Gastroesophageal sphincter (tissue), 4 donors: ENCODE measurements around the gene NR6A1. TPM values are rescaled to one million over a fixed set of nuclear protein-coding genes. Genes with fewer than 3 reads are reported as not detected.

ENCODE experiments used
- ATAC-seq: fragments of 150-250 bp; one replicate; pipeline ENCODE4 v1.9.1; 2016; ENCODE audit warnings: mild to moderate bottlenecking, moderate library complexity
- H3K27ac ChIP-seq, 4 donors: fragments of 200-600 bp; sonication (generic) in 3 of 4; 1 replicate in 3 of 4; 2 replicates in 1 of 4; pipeline ENCODE4 v1.5.1; 2016 to 2019
- H3K27me3 ChIP-seq: fragments of 200-600 bp; sonication (generic); one replicate; pipeline ENCODE4 v1.5.1; 2019
- H3K36me3 ChIP-seq, 2 donors: fragments of 200-600 bp; sonication (generic); one replicate each; pipeline ENCODE4 v1.5.1; 2019; ENCODE audit warnings: control low read depth in 1 of 2
- H3K4me1 ChIP-seq, 3 donors: fragments of 200-600 bp; sonication (generic); 1 replicate in 2 of 3; 2 replicates in 1 of 3; pipeline ENCODE4 v1.5.1; 2016 to 2019; ENCODE audit warnings: control low read depth in 2 of 3
- H3K4me3 ChIP-seq, 2 donors: fragments of 200-600 bp; sonication (generic); one replicate each; pipeline ENCODE4 v1.5.1; 2019; ENCODE audit warnings: mild to moderate bottlenecking in 1 of 2, moderate library complexity in 1 of 2
- H3K9me3 ChIP-seq, 3 donors: fragments of 200-600 bp; sonication (generic); one replicate each; pipeline ENCODE4 v1.5.1; 2017 to 2019; ENCODE audit warnings: control low read depth in 2 of 3
- CTCF ChIP-seq, 4 experiments: fragments of 200-600 bp in 2 of 4; fragments of 450-650 bp in 2 of 4; sonication (generic) in 1 of 4; IDR thresholded peaks; one replicate each; pipeline ENCODE4 v1.5.1; 2017 to 2019; ENCODE audit warnings: antibody characterized with exemption in 4 of 4, mild to moderate bottlenecking in 2 of 4, moderate library complexity in 2 of 4
- EP300 ChIP-seq: sonication (generic); formaldehyde crosslinking; IDR thresholded peaks from one replicate; pipeline ENCODE4 v1.6.1; 2017; ENCODE audit warnings: antibody characterized with exemption, mild to moderate bottlenecking
- POLR2A ChIP-seq, 2 donors: fragments of 450-650 bp; IDR thresholded peaks; one replicate each; pipeline ENCODE4 v1.6.1; 2017; ENCODE audit warnings: antibody characterized with exemption in 2 of 2, mild to moderate bottlenecking in 2 of 2, moderate library complexity in 1 of 2
- POLR2AphosphoS5 ChIP-seq: sonication (generic); formaldehyde crosslinking; IDR thresholded peaks from one replicate; pipeline ENCODE4 v1.6.1; 2017; ENCODE audit warnings: antibody characterized with exemption
- WGBS, 2 donors: methylation state at CpG; one replicate each; pipeline ENCODE4 v1.1.5; 2018; ENCODE audit warnings: low coverage in 1 of 2; 5-methylcytosine and 5-hydroxymethylcytosine counted together
- total RNA-seq, 4 donors: library from RNA; depleted of rRNA; stranded (reverse); fragments of >200 nt; gene quantifications; one replicate each; pipeline ENCODE4 v1.1.0, GENCODE V29; 2016

Gene NR6A1
- total RNA-seq, 4 donors from 2014 or later = 0.16 to 4.4 (median 0.62) TPM

- Histone ChIP-seq H3K27me3 (no peaks in the 10 kb centered on the region), H3K4me3 (no peak overlapping the region), H3K9me3 (no peaks in the 10 kb centered on the region), H3K4me1 (peaks cover 0 to 19% (median 3%) of the 10 kb centered on the region in 3 donors), H3K27ac (no peak overlapping the region), H3K36me3 (no peaks in the 10 kb centered on the region)
- WGBS, 2 donors = 72 to 84% methylated on average over 6 of the region's 6 CpGs
- ATAC-seq = no peak
- TF ChIP-seq POLR2AphosphoS5 = no peak
- TF ChIP-seq CTCF (IDR thresholded peaks at IDR 0.05) = no peak
- TF ChIP-seq POLR2A (IDR thresholded peaks at IDR 0.05) = no peak
- TF ChIP-seq EP300 = no peak
Measured at GRCh38 chr9:124596172-124596839, 174.8 kb downstream of the NR6A1 start.

GRCh38 chr9:124595743-124596142, 175.4 kb downstream of the NR6A1 start:
- Histone ChIP-seq H3K4me1 (peaks cover 0 to 19% (median 3%) of the 10 kb centered on the region in 3 donors), H3K4me3 (no peak overlapping the region), H3K27ac (no peak overlapping the region), H3K36me3 (no peaks in the 10 kb centered on the region), H3K27me3 (no peaks in the 10 kb centered on the region), H3K9me3 (no peaks in the 10 kb centered on the region)
- 68 to 78% methylated on average over 7 of the region's 7 CpGs for whole genome bisulfite sequencing, 2 donors
- ATAC-seq = no peak
- TF ChIP-seq EP300 = no peak
- no peak for TF ChIP-seq POLR2AphosphoS5
- TF ChIP-seq CTCF (IDR thresholded peaks at IDR 0.05) = no peak
- TF ChIP-seq POLR2A (IDR thresholded peaks at IDR 0.05) = no peak

GRCh38 chr9:124594673-124595072, 176.4 kb downstream of the NR6A1 start:
- TF ChIP-seq CTCF (IDR thresholded peaks at IDR 0.05) (no peak), EP300 (no peak), POLR2AphosphoS5 (no peak), POLR2A (IDR thresholded peaks at IDR 0.05) (no peak)
- Histone ChIP-seq H3K36me3 (no peaks in the 10 kb centered on the region), H3K4me1 (peaks cover 0 to 19% (median 3%) of the 10 kb centered on the region in 3 donors), H3K4me3 (no peak overlapping the region), H3K9me3 (no peaks in the 10 kb centered on the region), H3K27me3 (no peaks in the 10 kb centered on the region), H3K27ac (no peak overlapping the region)
- no peak for ATAC-seq
- 40 to 50% methylated on average over 1 to 3 of the region's 3 CpGs for WGBS, 2 donors

- Histone ChIP-seq H3K9me3 (no peaks in the 10 kb centered on the region), H3K27ac (no peak overlapping the region), H3K36me3 (no peaks in the 10 kb centered on the region), H3K4me3 (no peak overlapping the region), H3K27me3 (no peaks in the 10 kb centered on the region), H3K4me1 (peaks cover 0 to 19% (median 3%) of the 10 kb centered on the region in 3 donors)
- TF ChIP-seq EP300 (no peak), POLR2A (IDR thresholded peaks at IDR 0.05) (no peak), CTCF (IDR thresholded peaks at IDR 0.05) (no peak), POLR2AphosphoS5 (no peak)
- ATAC-seq = no peak
- WGBS, 2 donors = 23 to 24% methylated on average over 3 of the region's 3 CpGs
Measured at GRCh38 chr9:124594225-124594624, 176.9 kb downstream of the NR6A1 start.

GRCh38 chr9:124593651-124594058, 177.5 kb downstream of the NR6A1 start:
- no peaks in the 10 kb centered on the region for H3K36me3 ChIP-seq
- 42 to 69% methylated on average over 3 to 4 of the region's 4 CpGs for WGBS, 2 donors

More at GRCh38 chr9:124593651-124594058, 177.5 kb downstream of the NR6A1 start:
- Histone ChIP-seq H3K27ac (no peak overlapping the region), H3K4me1 (peaks cover 0 to 19% (median 3%) of the 10 kb centered on the region in 3 donors), H3K27me3 (no peaks in the 10 kb centered on the region), H3K4me3 (no peak overlapping the region), H3K9me3 (no peaks in the 10 kb centered on the region)
- no peak for ATAC-seq
- TF ChIP-seq EP300 (no peak), POLR2A (IDR thresholded peaks at IDR 0.05) (no peak), POLR2AphosphoS5 (no peak), CTCF (IDR thresholded peaks at IDR 0.05) (no peak)
